Activated CD8-positive, alpha-beta memory T cell treated with anti-CD3 and anti-CD28 coated beads, Interleukin-2, amount 50 U/mL, for 4 hours (primary cell): ENCODE measurements around the gene LYRM7.
"Not testable (repeated sequence)": the region's sequence is repeated elsewhere in the genome, so short reads cannot be mapped to it uniquely, and the experiment has no call there.

Experiments used
- DNase-seq: peaks from one replicate; pipeline ENCODE4 v3.0.0-alpha.2; 2020

The LYRM7 gene

DNA sequence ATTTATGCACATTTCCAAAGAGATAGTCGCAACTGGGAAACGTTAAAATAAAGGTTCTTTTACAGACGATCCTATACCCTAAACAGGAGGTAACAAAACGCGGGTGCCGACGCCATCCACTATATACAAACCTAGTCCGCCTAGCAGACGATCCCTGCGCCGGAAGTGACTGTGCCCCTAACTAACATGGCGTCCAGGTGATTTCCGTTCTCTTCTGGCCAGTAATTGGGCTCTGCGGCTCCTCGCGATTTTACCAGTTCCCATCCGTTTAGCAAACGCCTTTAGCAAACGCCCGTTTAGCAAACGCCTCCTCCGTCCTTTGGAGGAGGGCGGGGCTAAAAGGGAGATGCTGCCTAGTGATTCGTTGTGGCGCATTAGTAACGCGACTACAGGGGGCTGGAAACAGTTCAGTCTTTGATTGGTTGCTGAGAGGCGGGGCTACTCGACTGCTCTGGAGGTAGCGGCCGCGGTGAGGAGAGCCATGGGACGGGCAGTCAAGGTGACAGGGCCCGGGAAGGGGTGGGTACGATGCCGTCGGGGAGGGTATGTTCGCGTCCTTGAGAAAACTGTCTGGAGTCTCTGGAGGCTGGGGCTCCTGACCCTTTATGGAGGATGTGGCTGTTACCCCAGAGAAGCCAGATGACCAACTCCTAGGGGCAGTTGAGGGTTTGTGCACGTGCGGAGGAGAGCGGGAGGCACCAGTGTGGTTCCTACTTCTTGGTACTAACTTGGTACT, at the start of gene LYRM7:
Gene LYRM7, plus strand, starts transcription at position 405 of the 736 bp plus-strand sequence. Its CDS starts 77 bp downstream, at position 482.
- peak; percentile 91 for DNase-seq

DNA sequence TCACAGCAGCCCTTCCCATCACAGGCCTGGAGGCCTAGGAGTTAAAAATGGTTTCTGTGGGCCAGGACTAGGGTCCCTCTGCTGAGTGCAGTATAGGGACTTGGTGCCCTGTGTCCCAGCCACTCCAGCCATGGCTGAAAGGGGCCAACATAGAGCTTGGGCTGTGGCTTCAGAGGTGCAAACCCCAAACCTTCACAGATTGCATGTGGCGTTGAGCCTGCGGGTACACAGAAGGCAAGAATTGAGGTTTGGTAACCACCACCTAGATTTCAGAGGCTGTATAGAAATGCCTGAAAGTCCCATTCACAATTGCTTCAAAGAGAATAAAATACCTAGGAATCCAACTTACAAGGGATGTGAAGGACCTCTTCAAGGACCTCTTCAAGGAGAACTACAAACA, 43.5 kb upstream of the LYRM7 start:
- DNase-seq, result not testable (repeated sequence)

DNA sequence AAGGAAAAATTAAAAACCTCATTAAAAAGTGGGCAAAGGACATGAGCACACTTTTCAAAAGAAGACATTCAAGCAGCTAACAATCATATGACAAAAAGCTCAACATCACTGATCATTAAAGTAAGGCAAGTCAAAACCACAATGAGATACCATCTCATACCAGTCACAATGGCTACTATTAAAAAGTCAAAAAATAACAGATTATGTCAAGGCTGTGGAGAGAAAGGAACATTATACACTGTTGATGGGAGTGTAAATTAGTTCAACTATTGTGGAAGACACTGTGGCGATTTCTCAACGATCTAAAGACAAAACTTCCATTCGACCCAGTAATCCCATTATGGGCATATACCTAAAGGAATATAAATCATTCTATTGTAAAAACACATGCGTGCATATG, 41.4 kb upstream of the LYRM7 start:
- DNase-seq, result no peak

DNA sequence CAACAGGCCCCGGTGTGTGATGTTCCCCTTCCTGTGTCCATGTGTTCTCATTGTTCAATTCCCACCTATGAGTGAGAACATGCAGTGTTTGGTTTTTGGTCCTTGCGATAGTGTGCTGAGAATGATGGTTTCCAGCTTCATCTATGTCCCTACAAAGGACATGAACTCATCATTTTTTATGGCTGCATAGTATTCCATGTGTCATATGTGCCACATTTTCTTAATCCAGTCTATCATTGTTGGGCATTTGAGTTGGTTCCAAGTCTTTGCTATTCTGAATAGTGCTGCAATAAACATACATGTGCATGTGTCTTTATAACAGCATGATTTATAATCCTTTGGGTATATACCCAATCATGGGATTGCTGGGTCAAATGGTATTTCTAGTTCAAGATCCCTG, 37.7 kb upstream of the LYRM7 start:
- DNase-seq, result not testable (repeated sequence)

DNA sequence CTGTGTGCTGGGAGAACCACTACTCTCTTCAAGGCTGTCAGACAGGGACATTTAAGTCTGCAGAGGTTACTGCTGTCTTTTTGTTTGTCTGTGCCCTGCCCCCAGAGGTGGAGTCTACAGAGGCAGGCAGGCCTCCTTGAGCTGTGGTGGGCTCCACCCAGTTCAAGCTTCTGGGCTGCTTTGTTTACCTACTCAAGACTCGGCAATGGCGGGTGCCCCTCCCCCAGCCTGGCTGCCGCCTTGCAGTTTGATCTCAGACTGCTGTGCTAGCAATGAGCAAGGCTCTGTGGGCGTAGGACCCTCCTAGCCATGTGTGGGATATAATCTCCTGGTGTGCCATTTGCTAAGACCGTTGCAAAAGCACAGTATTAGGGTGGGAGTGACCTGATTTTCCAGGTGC, 32.3 kb upstream of the LYRM7 start:
- not testable (repeated sequence) for DNase-seq

DNA sequence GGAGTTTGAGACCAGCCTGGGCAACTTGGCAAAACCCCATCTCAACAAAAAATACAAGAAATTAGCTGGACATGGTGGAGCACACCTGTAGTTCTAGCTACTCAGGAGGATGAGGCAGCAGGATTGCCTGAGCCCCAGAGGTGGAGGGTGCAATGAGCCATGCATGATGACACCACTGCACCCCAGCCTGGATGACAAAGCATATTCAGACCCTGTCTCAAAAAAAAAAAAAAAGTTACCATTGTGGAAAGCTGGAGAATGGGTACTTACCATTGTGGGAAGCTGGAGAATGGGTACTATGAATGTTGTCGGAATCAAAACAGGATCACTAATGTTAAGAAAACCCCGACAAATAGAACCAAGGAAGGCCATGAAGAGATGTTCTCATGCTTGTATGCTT, 31.4 kb upstream of the LYRM7 start:
- no peak for DNase-seq

DNA sequence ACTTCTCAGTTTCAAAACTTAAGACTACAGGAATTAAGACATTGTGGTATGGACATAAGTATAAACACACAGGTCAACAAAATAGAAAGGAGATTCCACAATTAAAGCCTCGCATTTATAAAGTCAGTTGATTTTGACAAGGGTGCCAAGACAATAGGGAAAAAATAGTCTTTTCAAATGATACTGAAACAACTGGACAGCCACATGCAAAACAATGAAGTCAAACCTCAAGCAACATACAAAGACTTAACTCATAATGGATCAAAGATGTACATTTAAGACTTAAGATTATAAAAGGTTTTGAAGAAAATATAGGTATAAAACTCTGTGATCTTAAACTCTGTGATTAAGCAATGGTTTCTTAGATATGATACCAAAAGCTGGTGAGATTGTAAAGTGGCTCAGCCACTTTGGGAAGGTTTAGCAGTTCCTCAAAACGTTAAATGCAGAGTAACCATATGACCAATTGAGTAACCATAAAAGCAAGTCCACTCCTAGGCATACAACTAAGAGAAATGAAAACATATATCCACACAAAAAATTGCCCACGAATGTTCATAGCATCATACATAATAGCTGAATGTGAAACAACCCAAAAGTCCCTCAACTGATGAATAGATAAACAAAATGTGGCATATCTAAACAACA, 27.6 kb upstream of the LYRM7 start:
- DNase-seq, result no peak

DNA sequence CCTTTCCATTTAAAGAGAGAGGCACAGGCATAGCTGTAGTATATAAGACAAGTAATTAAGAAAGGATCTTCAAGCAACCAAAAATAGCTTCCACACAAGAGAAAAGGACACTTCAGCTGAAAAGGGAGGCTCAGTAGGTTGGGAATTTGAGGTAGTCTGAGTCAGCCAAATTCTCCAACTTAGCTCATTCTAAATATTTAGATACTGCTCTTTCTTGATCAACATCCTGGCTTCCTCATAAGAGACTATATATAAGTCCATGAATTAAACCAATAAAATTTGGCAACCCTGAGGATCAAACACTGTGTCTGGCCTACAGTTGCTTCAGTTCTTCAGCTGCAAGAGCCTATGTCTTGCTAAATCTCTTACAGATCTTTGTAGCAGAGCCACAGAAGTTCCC, 23.5 kb upstream of the LYRM7 start:
- no peak for DNase-seq

DNA sequence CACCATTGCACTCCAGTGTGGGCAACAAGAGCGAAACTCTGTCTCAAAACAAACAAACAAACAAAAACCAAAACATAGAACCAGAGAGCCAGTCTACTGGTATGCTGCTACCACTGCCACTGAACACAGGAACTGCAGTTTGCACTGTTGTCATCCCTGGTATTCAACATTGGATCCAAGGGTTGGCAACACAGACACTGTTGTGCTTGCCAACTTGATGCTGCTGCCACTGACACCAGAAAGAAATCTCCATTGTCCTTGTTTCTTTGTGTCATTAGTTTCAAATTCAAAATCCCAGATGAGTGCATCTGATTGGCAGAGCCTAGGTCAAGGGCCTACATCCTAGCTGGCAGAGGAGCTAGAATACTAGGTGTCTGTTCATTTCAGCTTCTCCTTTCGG, 21.9 kb upstream of the LYRM7 start:
- DNase-seq, result no peak

DNA sequence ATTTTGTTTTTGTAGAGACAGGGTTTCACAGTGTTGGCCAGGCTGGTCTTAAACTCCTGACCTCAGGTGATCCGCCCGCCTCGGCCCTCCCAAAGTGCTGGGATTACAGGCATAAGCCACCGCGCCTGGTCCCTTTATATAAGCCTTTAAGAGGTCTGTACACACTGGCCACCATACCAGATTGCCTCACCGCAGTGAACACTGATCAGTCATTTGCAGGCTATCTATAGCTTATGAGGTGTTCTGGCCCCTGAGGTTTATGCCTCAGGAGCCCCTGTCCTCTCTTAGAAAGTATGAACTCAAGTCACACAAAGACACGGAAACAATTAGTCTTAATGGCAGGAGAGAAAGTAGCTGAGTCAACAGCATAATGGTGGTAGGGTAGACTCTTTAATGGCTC, 20.3 kb upstream of the LYRM7 start:
- no peak for DNase-seq

DNA sequence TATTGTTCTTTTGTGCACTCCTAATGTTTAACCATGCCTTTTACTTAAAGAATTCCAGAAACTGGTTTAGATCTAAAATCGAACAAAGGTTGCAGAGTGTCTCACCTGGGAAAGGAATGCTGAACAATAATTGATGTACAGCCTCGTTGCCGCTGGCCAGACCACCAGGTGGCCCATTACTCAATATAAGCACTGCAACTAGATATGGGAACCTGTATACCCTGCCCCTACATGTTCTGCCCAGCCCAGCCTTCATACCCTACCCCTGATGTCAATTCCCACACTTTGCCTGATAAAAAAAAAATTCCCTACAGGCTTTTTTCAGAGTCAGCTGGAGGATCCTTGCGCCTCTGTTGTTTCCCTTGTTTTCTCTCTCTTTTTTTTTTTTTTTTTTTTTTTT, 19.5 kb upstream of the LYRM7 start:
- no peak for DNase-seq

DNA sequence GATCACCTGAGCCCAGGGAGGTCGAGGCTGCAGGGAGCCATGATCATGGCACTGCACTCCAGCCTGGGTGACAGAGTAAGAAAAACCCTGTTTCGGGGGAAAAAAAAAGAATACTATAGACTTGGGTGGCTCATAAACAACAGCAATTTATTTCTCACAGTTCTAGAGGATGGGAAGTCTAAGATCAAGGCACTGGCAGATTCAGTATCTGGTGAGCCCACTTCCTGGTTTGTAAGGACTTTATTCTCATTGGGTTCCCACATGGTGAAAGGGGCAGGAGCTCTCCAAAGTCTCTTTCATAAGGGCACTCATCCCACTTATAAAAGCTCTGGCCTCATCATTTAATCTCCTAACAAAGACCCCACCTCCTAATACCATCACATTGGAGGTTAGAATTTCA, 14.4 kb upstream of the LYRM7 start:
- DNase-seq, result no peak

DNA sequence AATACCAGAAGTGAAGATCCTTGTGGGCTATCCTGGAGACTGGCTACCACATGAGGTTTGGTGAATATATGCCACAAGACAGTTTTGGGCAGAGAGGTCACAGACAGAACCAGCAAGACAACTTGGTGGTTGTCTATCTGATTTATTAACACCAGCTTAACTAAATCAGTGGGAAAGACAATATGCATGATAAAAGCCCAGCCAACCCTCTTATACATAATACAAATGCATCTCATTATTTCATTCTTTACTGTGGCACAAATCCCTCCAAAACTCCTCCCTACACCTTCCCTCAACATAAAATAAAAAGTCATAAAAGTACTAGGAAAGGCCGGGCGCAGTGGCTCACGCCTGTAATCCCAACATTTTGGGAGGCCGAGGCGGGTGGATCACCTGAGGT, 13.8 kb upstream of the LYRM7 start:
- DNase-seq, result no peak

DNA sequence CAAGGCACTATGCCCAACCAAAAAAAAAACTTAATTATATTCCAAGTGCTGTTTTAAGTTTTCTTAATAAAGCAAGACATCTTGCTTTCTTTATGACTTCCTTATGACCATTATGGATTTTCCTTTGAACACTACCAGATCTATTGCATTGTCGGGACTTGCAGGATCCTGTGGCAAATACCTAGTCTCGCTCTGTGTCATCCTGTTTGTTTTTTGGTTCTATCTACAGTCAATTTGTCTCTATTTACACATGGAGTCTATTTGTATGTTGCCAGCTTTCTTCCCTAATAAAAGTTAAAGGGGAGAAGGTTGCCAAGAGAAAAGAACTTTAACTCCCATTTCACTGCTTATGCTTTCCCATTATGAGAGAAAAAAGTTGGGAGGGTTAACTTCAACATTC, 10.6 kb upstream of the LYRM7 start:
- no peak for DNase-seq

DNA sequence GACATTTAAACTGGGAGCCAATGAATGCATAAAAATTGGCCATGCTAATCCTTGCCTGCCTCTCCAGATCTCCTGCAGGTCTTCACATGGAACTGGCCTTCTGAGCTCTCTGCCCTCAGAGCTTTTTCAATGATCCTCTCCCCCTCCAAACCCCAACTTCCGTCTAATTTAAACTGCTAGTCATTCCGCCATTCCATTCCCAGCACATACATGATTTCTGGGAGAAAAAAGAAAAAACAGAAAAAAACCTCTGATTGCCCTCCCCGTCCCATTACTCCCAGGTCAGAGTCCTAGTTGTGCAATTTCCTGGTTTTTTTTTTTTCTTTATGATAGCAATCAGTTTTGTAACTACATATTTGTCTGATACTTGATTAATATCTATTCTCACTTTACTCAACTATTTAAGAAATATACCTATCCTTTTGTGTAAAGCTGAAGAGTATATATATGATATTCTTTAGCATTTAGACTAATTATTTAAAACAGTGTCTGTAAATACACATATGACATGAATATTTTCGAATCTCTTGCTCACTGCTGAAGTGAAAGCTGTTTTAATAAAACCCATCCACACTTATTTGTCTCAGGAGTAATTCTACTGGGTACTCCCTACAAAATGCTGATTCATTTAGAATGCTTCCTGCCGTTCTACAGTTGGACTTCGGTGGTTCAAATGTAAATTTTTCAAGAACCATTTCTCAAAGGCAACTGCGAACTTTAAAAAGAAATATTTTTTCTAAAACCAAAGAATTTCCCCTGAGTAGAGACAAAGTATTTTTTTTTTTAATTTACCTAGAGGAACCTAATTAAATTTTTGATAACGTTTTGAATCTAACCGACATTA, 7.2 kb upstream of the LYRM7 start:
- DNase-seq, result no peak

DNA sequence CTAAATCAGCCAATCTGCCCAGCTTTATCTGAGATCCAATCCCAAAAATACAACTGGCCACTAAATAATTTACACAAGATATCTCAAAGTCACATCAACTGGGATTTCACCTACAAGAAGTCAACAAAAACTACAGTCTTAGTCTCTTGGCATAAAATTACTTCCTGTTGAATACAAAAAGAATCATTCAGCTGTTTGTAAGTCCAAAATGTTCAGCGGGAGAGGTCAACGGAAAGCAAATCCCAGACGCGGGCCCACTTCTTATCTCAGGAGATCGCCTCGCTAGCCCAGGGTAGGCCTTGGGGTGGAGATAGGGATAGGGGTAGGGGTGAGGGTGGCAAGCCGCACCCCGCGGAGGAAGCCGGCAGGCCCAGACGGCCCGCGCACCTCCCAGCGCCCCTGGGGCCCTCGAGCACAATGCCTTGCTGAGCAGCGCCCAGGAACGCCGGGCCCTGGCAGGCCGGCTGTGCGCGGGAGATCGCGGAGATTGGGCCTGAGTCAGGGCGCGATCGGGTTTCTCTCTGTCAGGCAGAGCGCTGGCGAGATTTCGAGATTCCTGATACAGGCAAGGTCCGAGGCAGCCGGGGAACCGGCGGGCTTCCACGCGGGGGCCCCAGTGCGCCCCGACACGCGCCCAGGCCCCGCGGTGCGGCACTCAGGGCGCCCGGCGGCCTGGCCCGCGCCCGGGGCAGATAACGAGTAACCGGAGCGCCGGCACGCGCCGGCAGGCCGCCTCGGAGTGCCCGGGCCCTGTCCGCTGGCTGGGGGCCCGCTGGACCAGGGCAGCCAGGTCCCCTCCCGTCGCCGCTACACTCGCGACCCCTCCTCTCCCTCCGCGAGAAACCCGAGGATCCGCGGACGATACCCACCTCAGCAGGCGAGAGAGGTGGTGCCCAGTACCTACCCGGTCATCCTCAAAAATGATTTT, 6.3 kb upstream of the LYRM7 start:
- peak; percentile 75 for DNase-seq

DNA sequence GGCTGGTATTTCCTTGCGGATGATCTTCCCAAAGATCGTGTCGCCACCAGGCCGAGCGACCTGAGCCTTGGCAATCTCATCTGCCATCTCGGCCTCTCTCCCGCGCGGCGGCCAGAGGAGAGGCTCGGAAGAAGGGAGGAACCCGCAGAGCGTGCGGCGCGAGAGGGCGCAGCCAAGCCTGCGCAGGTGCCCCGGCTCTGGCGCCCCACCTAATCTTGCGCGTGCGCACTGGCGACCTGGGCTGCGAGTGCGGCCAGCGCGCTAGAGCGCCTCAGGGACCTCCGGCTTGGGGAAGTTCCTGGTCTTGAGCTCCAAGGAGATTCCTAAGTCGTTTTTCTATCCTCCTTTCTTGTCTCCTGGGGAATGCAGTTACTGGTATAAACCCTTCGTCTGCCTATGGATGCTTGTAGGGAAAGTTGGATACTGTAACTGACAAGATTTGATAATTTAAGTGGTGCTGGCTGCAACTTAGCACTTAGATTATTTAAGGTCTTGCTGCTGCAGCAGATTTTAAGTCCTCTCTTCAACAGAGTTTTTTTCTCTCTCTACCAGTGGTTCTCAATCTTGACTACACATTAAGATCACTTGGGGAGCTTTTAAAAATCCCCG, 5.5 kb upstream of the LYRM7 start, which contains the start of gene HINT1:
Gene HINT1, minus strand, starts transcription at position 138 of the 609 bp plus-strand sequence. Its CDS starts 51 bp downstream, at position 87.
- peak; percentile 93 for DNase-seq

DNA sequence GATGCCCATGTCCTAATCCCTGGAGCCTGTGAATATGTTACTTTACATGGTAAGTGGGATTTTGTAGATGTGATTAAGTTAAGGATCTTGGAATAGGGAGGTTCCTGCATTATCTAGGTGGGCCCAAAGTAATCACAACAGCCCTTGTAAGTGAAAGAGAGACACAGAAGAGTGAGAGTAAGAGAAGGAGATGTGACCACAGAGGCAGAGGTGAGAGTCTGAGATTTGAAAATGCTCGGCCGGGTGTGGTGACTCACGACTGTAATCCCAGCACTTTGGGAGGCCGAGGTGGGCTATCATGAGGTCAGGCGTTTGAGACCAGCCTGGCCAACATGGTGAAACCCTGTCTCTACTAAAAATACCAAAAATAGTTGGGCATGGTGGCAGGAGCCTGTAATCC, 3.1 kb upstream of the LYRM7 start:
- DNase-seq, result no peak

DNA sequence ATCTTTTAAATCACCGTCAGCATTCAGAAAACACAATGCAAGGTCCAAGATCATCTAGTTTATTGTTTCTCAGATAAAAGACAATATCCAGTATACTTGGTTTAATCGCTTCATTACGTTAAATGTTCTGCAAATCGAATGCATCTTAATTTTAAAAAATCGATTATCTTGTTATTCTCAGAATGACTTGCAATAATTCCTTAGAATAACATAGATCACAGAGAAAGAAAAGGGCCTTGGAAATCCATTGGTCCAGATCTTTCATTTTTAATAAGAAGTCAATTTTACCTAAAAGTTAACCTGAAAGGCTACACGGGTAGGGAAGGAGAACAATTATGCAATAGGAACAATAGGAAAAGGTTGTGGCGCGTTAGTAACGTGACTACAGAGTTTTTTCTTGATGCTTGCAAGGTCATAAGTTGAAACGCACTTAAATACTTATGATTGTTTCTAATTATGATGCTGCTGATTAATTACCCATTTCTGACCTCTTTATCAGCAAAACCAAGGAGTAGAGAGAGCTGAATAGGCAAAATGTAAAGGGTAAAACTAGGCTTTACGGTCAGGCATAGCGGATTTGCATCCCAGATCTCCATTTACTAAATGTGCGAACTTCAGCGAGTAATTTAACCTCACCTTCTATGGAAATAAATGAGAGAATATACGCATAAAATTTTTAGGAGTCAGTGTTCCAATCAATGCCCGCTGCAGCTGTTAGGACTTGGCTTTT, 769 bp upstream of the LYRM7 start:
- DNase-seq, result no peak

DNA sequence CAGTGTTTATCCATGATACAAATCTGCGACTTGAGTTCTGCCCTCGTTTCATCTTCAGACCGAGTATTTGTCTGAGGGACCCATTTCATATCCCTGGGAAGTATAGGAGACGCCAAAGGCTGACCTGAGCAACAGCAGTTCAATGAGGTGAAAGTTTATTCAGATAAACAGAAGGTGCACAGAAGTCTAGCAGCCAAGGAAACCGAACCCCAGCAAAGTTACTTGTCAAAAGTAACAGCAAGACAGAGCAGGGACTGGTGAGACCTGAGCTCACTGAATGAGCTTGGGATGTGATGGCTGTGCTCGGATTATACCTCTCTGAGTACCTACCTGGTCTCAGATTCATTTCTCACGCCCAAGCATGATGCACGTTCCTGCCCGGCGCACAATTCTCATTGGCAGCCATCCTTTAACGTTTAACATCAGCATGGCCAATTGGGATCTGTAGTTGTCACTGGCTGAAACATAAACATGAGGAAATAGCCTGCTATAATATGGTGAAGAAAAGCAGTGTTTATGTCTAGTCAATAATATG, 599 bp downstream of the LYRM7 start:
- no peak for DNase-seq

DNA sequence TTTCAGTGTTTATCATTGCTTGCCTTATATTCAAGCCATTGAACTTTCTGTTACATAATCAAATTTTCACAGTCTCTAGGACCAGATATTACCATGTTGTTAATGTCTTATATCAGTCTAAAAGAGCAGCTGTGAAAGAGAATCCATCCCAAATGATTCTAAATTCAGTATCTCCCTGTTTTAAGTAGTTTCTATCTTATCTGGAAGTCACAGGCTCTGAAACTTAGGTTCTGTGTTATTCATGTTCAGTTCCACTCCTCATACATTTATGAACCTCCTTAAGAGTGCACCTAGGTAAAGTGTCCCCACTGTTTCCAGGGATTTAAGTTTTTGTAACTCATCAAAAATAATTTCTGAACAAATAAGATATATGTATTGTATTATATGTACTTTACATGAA, 9.7 kb downstream of the LYRM7 start:
- DNase-seq, result no peak
